GM23338 (cell line): Measurements from ENCODE around the gene SAMHD1. TPM values are rescaled to one million over a fixed set of nuclear protein-coding genes. Genes with fewer than 3 reads are reported as not detected.
A peak's percentile ranks its signal among the peaks of the same experiment; 100 is the strongest.

ENCODE experiments used
- ATAC-seq: fragments of 200-7000 bp; cut with Tn5 transposase; 3 replicates; pipeline ENCODE4 v1.9.1; 2020
- DNase-seq: peaks from one replicate; pipeline ENCODE4 v3.0.0-alpha.2; 2015; ENCODE audit warnings: low spot score
- H2AFZ ChIP-seq: fragments of 200-600 bp; sonication (generic); 2 replicates; pipeline ENCODE4 v1.8.0; 2016; ENCODE audit warnings: antibody characterized with exemption, mild to moderate bottlenecking, moderate library complexity
- H3F3A ChIP-seq: fragments of 200-600 bp; sonication (generic); replicated peaks from 2 replicates; pipeline ENCODE4 v1.8.0; 2017; ENCODE audit warnings: antibody characterized with exemption, mixed run types, low read depth
- H3K27ac ChIP-seq: fragments of 200-600 bp; sonication (generic); 2 replicates; pipeline ENCODE4 v1.6.1; 2016; ENCODE audit warnings: low read depth
- H3K27me3 ChIP-seq: fragments of 200-600 bp; sonication (generic); 2 replicates; pipeline ENCODE4 v1.8.0; 2016; ENCODE audit warnings: mild to moderate bottlenecking, mixed run types, moderate library complexity; ENCODE audit not compliant: insufficient read depth
- H3K36me3 ChIP-seq: fragments of 200-600 bp; sonication (generic); 2 replicates; pipeline ENCODE4 v1.8.0; 2016; ENCODE audit warnings: mild to moderate bottlenecking; ENCODE audit not compliant: insufficient read depth
- H3K4me1 ChIP-seq: fragments of 200-600 bp; sonication (generic); 2 replicates; pipeline ENCODE4 v1.8.0; 2016; ENCODE audit warnings: mild to moderate bottlenecking, moderate library complexity; ENCODE audit not compliant: insufficient read depth
- H3K4me2 ChIP-seq: fragments of 200-600 bp; sonication (generic); 2 replicates; pipeline ENCODE4 v1.7.1; 2017; ENCODE audit warnings: mixed run types
- H3K4me3 ChIP-seq: fragments of 200-600 bp; sonication (generic); 2 replicates; pipeline ENCODE4 v1.6.1; 2016; ENCODE audit warnings: mixed run types
- H3K79me2 ChIP-seq: fragments of 200-600 bp; sonication (generic); replicated peaks from 2 replicates; pipeline ENCODE4 v1.8.0; 2017; ENCODE audit warnings: mild to moderate bottlenecking; ENCODE audit not compliant: insufficient read depth
- H3K9me2 ChIP-seq: fragments of 200-600 bp; sonication (generic); 2 replicates; pipeline ENCODE4 v1.8.0; 2017; ENCODE audit not compliant: insufficient read depth
- H4K20me1 ChIP-seq: fragments of 200-600 bp; sonication (generic); replicated peaks from 2 replicates; pipeline ENCODE4 v1.8.0; 2017; ENCODE audit warnings: mild to moderate bottlenecking; ENCODE audit not compliant: insufficient read depth
- H3K27ac Mint-ChIP-seq: 2 replicates; pipeline ENCODE4 v1.8.0; 2020; ENCODE audit warnings: inconsistent platforms, mild to moderate bottlenecking, moderate library complexity, mixed read lengths
- H3K27me3 Mint-ChIP-seq: 3 replicates; pipeline ENCODE4 v1.8.0; 2022; ENCODE audit warnings: low read depth, mild to moderate bottlenecking, moderate library complexity, mixed read lengths, inconsistent platforms; ENCODE audit not compliant: insufficient read depth, poor library complexity
- H3K36me3 Mint-ChIP-seq: 3 replicates; pipeline ENCODE4 v1.8.0; 2021; ENCODE audit warnings: low read depth, mild to moderate bottlenecking, inconsistent platforms, moderate library complexity, mixed read lengths
- H3K4me1 Mint-ChIP-seq: 3 replicates; pipeline ENCODE4 v1.8.0; 2020; ENCODE audit warnings: mild to moderate bottlenecking, inconsistent platforms, mixed read lengths
- H3K4me3 Mint-ChIP-seq: 3 replicates; pipeline ENCODE4 v1.8.0; 2021; ENCODE audit warnings: moderate library complexity, mild to moderate bottlenecking, inconsistent platforms, mixed read lengths
- H3K9me3 Mint-ChIP-seq: 3 replicates; pipeline ENCODE4 v1.8.0; 2020; ENCODE audit warnings: moderate library complexity, mild to moderate bottlenecking, inconsistent platforms, mixed read lengths
- CREB1 ChIP-seq: fragments of 250-450 bp; sonication (Bioruptor Pico); IDR thresholded peaks from 2 replicates; pipeline ENCODE4 v1.5.0; 2020; ENCODE audit warnings: low read depth, mild to moderate bottlenecking, moderate library complexity
- EZH2phosphoT487 ChIP-seq: fragments of 200-600 bp; sonication (generic); IDR thresholded peaks from one replicate; pipeline ENCODE4 v1.8.1; 2018; ENCODE audit warnings: antibody characterized with exemption; ENCODE audit not compliant: unreplicated experiment
- ZNF114 ChIP-seq: fragments of 250-450 bp; sonication (Bioruptor Pico); IDR thresholded peaks from 2 replicates; pipeline ENCODE4 v1.5.0; 2020; ENCODE audit warnings: mild to moderate bottlenecking, moderate library complexity
- ZNF331 ChIP-seq: fragments of 250-450 bp; sonication (Bioruptor Pico); IDR thresholded peaks from 2 replicates; pipeline ENCODE4 v1.5.0; 2020; ENCODE audit warnings: low read depth, mild to moderate bottlenecking, moderate library complexity
- polyA plus RNA-seq: library from polyadenylated mRNA; unstranded; fragments of >200 nt; fragmentation: Nextera tagmentation; extraction: Ambion mirVana; gene quantifications from 2 replicates; pipeline ENCODE4 v1.2.1, GENCODE V29; 2016
- total RNA-seq: library from RNA; depleted of rRNA; stranded (reverse); fragments of >200 nt; shearing (Covaris generic); gene quantifications from 2 replicates; pipeline ENCODE4 v1.2.3, GENCODE V29; 2014
- TF ChIP-seq, protein P1 (sequence below): fragments of 250-450 bp; sonication (Bioruptor Pico); IDR thresholded peaks from 2 replicates; pipeline ENCODE4 v1.5.0; 2020; ENCODE audit warnings: mild to moderate bottlenecking, moderate library complexity
- TF ChIP-seq, protein P2 (sequence below), 2 experiments: fragments of 200-600 bp in 1 of 2; sonication (generic) in 1 of 2; conservative IDR thresholded peaks; 2 replicates each; pipeline versions ENCODE4 v1.5.1 to v1.6.1; 2016 to 2017; ENCODE audit warnings: antibody characterized with exemption in 2 of 2, low read depth in 2 of 2, mild to moderate bottlenecking in 2 of 2, moderate library complexity in 1 of 2

The SAMHD1 gene
- total and polyA plus RNA-seq, 2 experiments from 2014 or later, result 21.9 to 45.4 TPM

DNA sequence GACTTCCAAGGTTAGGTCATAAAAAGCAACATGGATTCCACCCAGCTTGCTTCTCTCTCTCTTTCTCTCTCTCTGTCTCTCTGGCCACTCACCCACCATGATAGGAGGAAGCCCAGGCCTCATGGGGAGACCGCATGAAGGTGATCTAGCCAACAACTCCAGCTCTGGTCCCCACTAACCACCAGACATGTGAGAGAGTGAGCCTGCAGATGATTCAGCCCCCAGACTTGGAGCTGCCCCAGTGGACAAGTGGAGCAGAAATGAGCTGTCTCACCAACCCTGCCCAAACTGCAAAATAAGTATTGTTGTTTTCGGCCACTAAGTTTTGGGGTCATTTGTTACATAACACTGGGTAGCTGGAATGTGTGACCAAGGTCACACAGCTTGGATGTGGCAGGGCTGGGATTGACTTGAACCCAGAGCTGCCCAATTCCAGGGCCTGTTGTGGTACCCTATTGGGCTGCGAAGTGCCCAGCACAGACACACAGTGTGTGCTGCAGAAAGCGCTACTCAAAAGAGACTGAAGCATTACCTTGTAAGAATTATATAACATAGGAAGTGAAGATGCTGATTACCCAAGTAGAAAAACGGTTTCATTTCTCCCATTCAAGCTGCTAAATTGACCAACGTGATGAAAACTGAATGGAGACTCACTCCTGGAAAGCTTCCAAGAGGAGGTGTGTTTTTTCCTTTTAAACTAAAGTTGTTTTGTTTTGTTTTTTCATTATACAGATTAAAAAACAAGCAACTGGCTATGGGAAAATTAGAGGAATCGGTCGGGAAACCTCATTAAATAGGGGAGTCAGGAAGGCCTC lies 84.6 kb downstream of the SAMHD1 start:
- Mint-ChIP-seq H3K27me3 (peaks cover 19% of the 10 kb centered on the region), H3K4me1 (peaks cover 16% of the 10 kb centered on the region; the same call in 2 of the 3 replicates), H3K27ac (no peak overlapping the region), H3K4me3 (no peak overlapping the region; the same call in 2 of the 3 replicates), H3K36me3 (no peaks in the 10 kb centered on the region), H3K9me3 (no peaks in the 10 kb centered on the region)
- H3K4me3 ChIP-seq, result no peak overlapping the region
- H3K27ac ChIP-seq, result no peak overlapping the region
- no peaks in the 10 kb centered on the region; the same call in 1 of the 2 replicates for H4K20me1 ChIP-seq
- DNase-seq, result no peak
- no peak for TF ChIP-seq EZH2phosphoT487
- TF ChIP-seq, protein P1, sequence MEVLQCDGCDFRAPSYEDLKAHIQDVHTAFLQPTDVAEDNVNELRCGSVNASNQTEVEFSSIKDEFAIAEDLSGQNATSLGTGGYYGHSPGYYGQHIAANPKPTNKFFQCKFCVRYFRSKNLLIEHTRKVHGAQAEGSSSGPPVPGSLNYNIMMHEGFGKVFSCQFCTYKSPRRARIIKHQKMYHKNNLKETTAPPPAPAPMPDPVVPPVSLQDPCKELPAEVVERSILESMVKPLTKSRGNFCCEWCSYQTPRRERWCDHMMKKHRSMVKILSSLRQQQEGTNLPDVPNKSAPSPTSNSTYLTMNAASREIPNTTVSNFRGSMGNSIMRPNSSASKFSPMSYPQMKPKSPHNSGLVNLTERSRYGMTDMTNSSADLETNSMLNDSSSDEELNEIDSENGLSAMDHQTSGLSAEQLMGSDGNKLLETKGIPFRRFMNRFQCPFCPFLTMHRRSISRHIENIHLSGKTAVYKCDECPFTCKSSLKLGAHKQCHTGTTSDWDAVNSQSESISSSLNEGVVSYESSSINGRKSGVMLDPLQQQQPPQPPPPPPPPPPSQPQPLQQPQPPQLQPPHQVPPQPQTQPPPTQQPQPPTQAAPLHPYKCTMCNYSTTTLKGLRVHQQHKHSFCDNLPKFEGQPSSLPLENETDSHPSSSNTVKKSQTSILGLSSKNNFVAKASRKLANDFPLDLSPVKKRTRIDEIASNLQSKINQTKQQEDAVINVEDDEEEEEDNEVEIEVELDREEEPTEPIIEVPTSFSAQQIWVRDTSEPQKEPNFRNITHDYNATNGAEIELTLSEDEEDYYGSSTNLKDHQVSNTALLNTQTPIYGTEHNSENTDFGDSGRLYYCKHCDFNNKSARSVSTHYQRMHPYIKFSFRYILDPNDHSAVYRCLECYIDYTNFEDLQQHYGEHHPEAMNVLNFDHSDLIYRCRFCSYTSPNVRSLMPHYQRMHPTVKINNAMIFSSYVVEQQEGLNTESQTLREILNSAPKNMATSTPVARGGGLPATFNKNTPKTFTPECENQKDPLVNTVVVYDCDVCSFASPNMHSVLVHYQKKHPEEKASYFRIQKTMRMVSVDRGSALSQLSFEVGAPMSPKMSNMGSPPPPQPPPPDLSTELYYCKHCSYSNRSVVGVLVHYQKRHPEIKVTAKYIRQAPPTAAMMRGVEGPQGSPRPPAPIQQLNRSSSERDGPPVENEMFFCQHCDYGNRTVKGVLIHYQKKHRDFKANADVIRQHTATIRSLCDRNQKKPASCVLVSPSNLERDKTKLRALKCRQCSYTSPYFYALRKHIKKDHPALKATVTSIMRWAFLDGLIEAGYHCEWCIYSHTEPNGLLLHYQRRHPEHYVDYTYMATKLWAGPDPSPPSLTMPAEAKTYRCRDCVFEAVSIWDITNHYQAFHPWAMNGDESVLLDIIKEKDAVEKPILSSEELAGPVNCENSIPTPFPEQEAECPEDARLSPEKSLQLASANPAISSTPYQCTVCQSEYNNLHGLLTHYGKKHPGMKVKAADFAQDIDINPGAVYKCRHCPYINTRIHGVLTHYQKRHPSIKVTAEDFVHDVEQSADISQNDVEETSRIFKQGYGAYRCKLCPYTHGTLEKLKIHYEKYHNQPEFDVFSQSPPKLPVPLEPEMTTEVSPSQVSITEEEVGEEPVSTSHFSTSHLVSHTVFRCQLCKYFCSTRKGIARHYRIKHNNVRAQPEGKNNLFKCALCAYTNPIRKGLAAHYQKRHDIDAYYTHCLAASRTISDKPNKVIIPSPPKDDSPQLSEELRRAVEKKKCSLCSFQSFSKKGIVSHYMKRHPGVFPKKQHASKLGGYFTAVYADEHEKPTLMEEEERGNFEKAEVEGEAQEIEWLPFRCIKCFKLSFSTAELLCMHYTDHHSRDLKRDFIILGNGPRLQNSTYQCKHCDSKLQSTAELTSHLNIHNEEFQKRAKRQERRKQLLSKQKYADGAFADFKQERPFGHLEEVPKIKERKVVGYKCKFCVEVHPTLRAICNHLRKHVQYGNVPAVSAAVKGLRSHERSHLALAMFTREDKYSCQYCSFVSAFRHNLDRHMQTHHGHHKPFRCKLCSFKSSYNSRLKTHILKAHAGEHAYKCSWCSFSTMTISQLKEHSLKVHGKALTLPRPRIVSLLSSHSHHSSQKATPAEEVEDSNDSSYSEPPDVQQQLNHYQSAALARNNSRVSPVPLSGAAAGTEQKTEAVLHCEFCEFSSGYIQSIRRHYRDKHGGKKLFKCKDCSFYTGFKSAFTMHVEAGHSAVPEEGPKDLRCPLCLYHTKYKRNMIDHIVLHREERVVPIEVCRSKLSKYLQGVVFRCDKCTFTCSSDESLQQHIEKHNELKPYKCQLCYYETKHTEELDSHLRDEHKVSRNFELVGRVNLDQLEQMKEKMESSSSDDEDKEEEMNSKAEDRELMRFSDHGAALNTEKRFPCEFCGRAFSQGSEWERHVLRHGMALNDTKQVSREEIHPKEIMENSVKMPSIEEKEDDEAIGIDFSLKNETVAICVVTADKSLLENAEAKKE, result no peak
- TF ChIP-seq ZNF331 (CRISPR knock-in tag), result no peak
- TF ChIP-seq, protein P2, sequence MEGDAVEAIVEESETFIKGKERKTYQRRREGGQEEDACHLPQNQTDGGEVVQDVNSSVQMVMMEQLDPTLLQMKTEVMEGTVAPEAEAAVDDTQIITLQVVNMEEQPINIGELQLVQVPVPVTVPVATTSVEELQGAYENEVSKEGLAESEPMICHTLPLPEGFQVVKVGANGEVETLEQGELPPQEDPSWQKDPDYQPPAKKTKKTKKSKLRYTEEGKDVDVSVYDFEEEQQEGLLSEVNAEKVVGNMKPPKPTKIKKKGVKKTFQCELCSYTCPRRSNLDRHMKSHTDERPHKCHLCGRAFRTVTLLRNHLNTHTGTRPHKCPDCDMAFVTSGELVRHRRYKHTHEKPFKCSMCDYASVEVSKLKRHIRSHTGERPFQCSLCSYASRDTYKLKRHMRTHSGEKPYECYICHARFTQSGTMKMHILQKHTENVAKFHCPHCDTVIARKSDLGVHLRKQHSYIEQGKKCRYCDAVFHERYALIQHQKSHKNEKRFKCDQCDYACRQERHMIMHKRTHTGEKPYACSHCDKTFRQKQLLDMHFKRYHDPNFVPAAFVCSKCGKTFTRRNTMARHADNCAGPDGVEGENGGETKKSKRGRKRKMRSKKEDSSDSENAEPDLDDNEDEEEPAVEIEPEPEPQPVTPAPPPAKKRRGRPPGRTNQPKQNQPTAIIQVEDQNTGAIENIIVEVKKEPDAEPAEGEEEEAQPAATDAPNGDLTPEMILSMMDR (conservative IDR thresholded peaks at IDR 0.05; ENCODE audit: low read depth in 2 of 2), result no peak
- TF ChIP-seq CREB1 (CRISPR knock-in tag), result no peak
- no peak for TF ChIP-seq ZNF114 (CRISPR knock-in tag)
- peak overlapping the region; percentile 45; the same call in 1 of the 2 replicates for H2AFZ ChIP-seq
- ATAC-seq, result no peak
- H3K79me2 ChIP-seq, result peaks cover 3% of the 10 kb centered on the region; the same call in 1 of the 2 replicates
- H3K4me1 ChIP-seq, result peaks cover 12% of the 10 kb centered on the region
- no peaks in the 10 kb centered on the region for H3K36me3 ChIP-seq
- no peak overlapping the region for H3K4me2 ChIP-seq
- peaks cover 18% of the 10 kb centered on the region for H3K27me3 ChIP-seq
- no peaks in the 10 kb centered on the region for H3F3A ChIP-seq
- no peaks in the 10 kb centered on the region for H3K9me2 ChIP-seq
